ENCODE data around the gene ANOS1. TPM values are rescaled to one million over a fixed set of nuclear protein-coding genes. Genes with fewer than 3 reads are reported as not detected.

ANOS1 gene
- total and polyA plus RNA-seq, 2 donors (not counting 3 experiments of a cell fraction or from before 2014, with no cell fraction given), result 0.55 to 0.87 TPM

DNA sequence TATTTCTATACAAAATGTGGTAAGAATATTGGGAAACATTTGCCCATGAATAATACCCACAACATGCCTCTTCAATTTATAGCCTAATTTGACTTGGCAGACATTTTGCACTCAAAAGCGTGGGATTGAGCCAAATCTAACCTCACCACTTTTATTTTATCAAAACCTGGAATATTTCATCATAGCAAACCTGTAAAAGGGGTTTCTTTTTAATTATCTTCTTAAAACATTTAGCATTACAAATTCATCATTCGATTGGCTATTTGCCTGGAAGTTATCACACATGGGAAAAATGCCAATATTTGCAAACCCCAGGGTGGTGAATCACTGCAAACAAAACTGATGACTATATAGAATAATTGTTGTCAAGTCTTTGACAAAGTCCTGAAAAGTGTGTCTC lies 211.1 kb downstream of the ANOS1 start:
- no peak overlapping the region for H3K27ac ChIP-seq (ENCODE audit: insufficient read depth, low read depth, low read length)
- H3K9me3 ChIP-seq (replicated peaks; ENCODE audit: control insufficient read depth, insufficient read depth, low read length), result no peaks in the 10 kb centered on the region
- H3K4me2 ChIP-seq (ENCODE audit: insufficient read depth, low read length), result no peak overlapping the region
- dilution Hi-C loops (cut with MboI; ENCODE audit: extremely low pct_ligation_motif_present, low sequenced_read_pairs) (no loop called here), intact Hi-C loops (cut with micrococcal nuclease) (no loop called here)
- no peak for DNase-seq (ENCODE audit: low read depth, low spot score)
- no peak overlapping the region for H3K9ac ChIP-seq (replicated peaks; ENCODE audit: extremely low read depth, insufficient read depth, low read length)
- no peak for FAIRE-seq
- no peak for TF ChIP-seq GATA2 (IDR thresholded peaks at IDR 0.05; ENCODE audit: insufficient read depth, insufficient read length, low read depth, low read length)
- no peak for TF ChIP-seq EZH2 (IDR thresholded peaks at IDR 0.05; ENCODE audit: borderline replicate concordance, low read depth, low read length, severe bottlenecking)
- no peak for TF ChIP-seq FOS (IDR thresholded peaks at IDR 0.05; ENCODE audit: borderline replicate concordance, insufficient read depth, low read length)
- TF ChIP-seq JUN (IDR thresholded peaks at IDR 0.05; ENCODE audit: borderline replicate concordance, insufficient read depth, insufficient read length, low read depth), result no peak
- TF ChIP-seq, protein P1, sequence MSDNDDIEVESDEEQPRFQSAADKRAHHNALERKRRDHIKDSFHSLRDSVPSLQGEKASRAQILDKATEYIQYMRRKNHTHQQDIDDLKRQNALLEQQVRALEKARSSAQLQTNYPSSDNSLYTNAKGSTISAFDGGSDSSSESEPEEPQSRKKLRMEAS (IDR thresholded peaks at IDR 0.05; ENCODE audit: insufficient read depth, insufficient read length), result no peak
- TF ChIP-seq, protein P2, sequence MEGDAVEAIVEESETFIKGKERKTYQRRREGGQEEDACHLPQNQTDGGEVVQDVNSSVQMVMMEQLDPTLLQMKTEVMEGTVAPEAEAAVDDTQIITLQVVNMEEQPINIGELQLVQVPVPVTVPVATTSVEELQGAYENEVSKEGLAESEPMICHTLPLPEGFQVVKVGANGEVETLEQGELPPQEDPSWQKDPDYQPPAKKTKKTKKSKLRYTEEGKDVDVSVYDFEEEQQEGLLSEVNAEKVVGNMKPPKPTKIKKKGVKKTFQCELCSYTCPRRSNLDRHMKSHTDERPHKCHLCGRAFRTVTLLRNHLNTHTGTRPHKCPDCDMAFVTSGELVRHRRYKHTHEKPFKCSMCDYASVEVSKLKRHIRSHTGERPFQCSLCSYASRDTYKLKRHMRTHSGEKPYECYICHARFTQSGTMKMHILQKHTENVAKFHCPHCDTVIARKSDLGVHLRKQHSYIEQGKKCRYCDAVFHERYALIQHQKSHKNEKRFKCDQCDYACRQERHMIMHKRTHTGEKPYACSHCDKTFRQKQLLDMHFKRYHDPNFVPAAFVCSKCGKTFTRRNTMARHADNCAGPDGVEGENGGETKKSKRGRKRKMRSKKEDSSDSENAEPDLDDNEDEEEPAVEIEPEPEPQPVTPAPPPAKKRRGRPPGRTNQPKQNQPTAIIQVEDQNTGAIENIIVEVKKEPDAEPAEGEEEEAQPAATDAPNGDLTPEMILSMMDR (IDR thresholded peaks at IDR 0.05; ENCODE audit: extremely low read depth in 1 of 2, insufficient read depth in 1 of 2, low read depth in 1 of 2, low read length in 2 of 2), result no peak
- TF ChIP-seq POLR2A (IDR thresholded peaks at IDR 0.05; ENCODE audit: low read depth, low read length), result no peak
- TF ChIP-seq POLR2AphosphoS5 (IDR thresholded peaks at IDR 0.05; ENCODE audit: insufficient read depth, low read depth, low read length), result no peak
- TF ChIP-seq MYC (IDR thresholded peaks at IDR 0.05; ENCODE audit: low read depth, low read length), result no peak
- no peaks in the 10 kb centered on the region for H4K20me1 ChIP-seq (replicated peaks; ENCODE audit: control insufficient read depth, extremely low read depth, insufficient read depth, low read length)
- no peaks in the 10 kb centered on the region for H3K36me3 ChIP-seq (ENCODE audit: control insufficient read depth in 2 of 2, extremely low read depth in 1 of 2, insufficient read depth in 2 of 2, low read length in 2 of 2)
- no peaks in the 10 kb centered on the region for H3K4me1 ChIP-seq (ENCODE audit: control insufficient read depth, extremely low read depth, insufficient read depth, low read length)
- H2AFZ ChIP-seq (ENCODE audit: low read depth, low read length), result no peak overlapping the region
- BruUV-seq (replicated peaks), result no TSS peak
- no peaks in the 10 kb centered on the region for H3K9me1 ChIP-seq (replicated peaks; ENCODE audit: control insufficient read depth, extremely low read depth, insufficient read depth, low read length)
- H3K27me3 ChIP-seq (ENCODE audit: control insufficient read depth in 2 of 2, insufficient read depth in 2 of 2, low read length in 2 of 2), result no peaks in the 10 kb centered on the region
- no peaks in the 10 kb centered on the region for H3K79me2 ChIP-seq (ENCODE audit: control insufficient read depth, insufficient read depth, low read length)
- ChIA-PET POLR2A (no interaction called here), CTCF (no interaction called here)
- no peak overlapping the region for H3K4me3 ChIP-seq (replicated peaks in 1 of 3; ENCODE audit: insufficient read depth in 1 of 3, low read depth in 1 of 3, low read length in 3 of 3)

Measured in endothelial cell of umbilical vein (primary cell).